ENCODE results near the gene FES. TPM values are rescaled to one million over a fixed set of nuclear protein-coding genes. Genes with fewer than 3 reads are reported as not detected.

The FES gene
- total and polyA plus RNA-seq, 2 of the 13 experiments (the other 11 are each of a cell fraction or from before 2014, with no cell fraction given): 4.0 to 9.5 TPM

DNA sequence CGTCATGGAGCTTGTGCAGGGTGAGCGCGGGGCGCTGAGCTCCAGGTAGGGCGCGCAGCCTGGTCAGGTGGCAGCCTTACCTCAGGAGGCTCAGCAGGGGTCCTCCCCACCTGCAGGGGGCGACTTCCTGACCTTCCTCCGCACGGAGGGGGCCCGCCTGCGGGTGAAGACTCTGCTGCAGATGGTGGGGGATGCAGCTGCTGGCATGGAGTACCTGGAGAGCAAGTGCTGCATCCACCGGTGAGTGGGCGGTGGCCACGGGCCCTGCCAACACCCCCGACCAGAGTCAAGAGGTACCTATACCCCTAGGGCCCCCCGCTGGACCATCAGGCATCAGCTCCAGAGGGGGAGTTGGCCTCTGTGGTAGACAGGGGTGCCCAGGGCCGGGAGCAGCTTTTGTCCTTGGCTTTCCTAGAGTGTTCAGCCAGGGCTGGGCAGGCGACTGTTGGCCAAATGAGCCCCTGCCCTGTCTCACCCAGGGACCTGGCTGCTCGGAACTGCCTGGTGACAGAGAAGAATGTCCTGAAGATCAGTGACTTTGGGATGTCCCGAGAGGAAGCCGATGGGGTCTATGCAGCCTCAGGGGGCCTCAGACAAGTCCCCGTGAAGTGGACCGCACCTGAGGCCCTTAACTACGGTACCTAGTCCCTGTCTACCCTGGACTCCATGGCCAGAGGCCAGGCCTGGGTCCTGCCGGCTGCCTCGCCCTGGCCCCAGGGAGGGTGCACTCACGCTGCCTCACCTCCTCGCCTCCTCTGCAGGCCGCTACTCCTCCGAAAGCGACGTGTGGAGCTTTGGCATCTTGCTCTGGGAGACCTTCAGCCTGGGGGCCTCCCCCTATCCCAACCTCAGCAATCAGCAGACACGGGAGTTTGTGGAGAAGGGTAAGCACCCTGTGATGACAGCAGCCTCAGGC is 9.1 kb downstream of the FES start (continued):
- TF ChIP-seq, protein P1, sequence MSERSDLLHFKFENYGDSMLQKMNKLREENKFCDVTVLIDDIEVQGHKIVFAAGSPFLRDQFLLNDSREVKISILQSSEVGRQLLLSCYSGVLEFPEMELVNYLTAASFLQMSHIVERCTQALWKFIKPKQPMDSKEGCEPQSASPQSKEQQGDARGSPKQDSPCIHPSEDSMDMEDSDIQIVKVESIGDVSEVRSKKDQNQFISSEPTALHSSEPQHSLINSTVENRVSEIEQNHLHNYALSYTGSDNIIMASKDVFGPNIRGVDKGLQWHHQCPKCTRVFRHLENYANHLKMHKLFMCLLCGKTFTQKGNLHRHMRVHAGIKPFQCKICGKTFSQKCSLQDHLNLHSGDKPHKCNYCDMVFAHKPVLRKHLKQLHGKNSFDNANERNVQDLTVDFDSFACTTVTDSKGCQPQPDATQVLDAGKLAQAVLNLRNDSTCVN (CRISPR knock-in tag; IDR thresholded peaks at IDR 0.05; ENCODE audit: borderline replicate concordance): no peak
- peak; percentile 77 for TF ChIP-seq YY1 (IDR thresholded peaks at IDR 0.05; ENCODE audit: insufficient read depth, insufficient replicate concordance, low read depth, low read length)
- no peak for TF ChIP-seq NFE2 (CRISPR knock-in tag; IDR thresholded peaks at IDR 0.05)

DNA sequence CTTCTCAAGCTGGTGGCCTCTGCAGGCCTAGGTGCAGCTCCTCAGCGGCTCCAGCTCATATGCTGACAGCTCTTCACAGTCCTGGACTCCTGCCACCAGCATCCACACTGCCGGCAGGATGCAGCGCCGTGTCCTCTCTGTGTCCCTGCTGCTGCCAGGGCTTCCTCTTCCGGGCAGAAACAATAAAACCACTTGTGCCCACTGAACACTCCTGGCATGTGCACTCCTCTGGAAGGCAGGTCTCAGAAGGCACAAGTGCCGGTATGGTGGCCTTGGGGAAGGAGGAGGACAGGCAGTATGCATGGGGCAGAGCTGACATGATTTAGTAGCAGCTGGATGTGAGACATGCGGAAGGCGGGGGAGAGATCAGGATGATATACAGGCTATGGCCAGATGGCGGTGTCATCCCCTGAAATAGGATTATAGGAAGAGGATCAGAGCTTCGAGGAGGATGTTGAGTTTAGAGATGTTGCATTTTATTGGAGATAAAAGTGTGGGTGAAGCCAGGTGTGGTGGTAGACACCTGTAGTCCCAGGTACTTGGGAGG is 11.3 kb downstream of the FES start:
- no peaks in the 10 kb centered on the region for H3K4me1 ChIP-seq (ENCODE audit: insufficient read depth, low read length)
- H3K9me3 ChIP-seq (ENCODE audit: low read length): no peaks in the 10 kb centered on the region
- no peak for DNase-seq (ENCODE audit: low spot score)
- H3K9ac ChIP-seq (ENCODE audit: insufficient read depth, low read depth, low read length): no peak overlapping the region
- H3K27ac ChIP-seq (ENCODE audit: extremely low read length, insufficient read depth, low read length): no peak overlapping the region
- intact Hi-C loops (cut with micrococcal nuclease; ENCODE audit: unreplicated experiment) (no loop called here), in situ Hi-C loops (cut with HindIII; ENCODE audit: extremely low pct_ligation_motif_present, low pct_unique_long_range_greater_than_20kb) (no loop called here)
- no peak overlapping the region for H3K4me3 ChIP-seq (replicated peaks in 1 of 3; ENCODE audit: insufficient read depth in 1 of 3, low read depth in 2 of 3, low read length in 3 of 3)
- no TSS peak for BruUV-seq (replicated peaks)
- H3K36me3 ChIP-seq (replicated peaks in 1 of 2; ENCODE audit: control insufficient read depth in 1 of 2, insufficient read depth in 2 of 2, low read length in 2 of 2): no peaks in the 10 kb centered on the region
- H3K27me3 ChIP-seq (ENCODE audit: control insufficient read depth in 1 of 2, insufficient read depth in 2 of 2, low read length in 2 of 2): no peaks in the 10 kb centered on the region; a peak in 2 of 5 replicates
- no peaks in the 10 kb centered on the region for H3K79me2 ChIP-seq (ENCODE audit: insufficient read depth, low read length)
- CTCF ChIA-PET (ENCODE audit: low intra/inter-chr PET ratio, low total read pairs): no interaction called here
- H2AFZ ChIP-seq (ENCODE audit: low read length): no peak overlapping the region
- no peak overlapping the region for H3K4me2 ChIP-seq (ENCODE audit: low read depth, low read length)
- no peaks in the 10 kb centered on the region for H4K20me1 ChIP-seq (ENCODE audit: insufficient read depth, low read length)
- FAIRE-seq: no peak
- no peak for ATAC-seq
- POLR2A ChIA-PET: no interaction called here
- 87% methylated on average over 6 of the region's 10 CpGs for WGBS (ENCODE audit: low lambda C conversion rate)
- TF ChIP-seq, protein P2, sequence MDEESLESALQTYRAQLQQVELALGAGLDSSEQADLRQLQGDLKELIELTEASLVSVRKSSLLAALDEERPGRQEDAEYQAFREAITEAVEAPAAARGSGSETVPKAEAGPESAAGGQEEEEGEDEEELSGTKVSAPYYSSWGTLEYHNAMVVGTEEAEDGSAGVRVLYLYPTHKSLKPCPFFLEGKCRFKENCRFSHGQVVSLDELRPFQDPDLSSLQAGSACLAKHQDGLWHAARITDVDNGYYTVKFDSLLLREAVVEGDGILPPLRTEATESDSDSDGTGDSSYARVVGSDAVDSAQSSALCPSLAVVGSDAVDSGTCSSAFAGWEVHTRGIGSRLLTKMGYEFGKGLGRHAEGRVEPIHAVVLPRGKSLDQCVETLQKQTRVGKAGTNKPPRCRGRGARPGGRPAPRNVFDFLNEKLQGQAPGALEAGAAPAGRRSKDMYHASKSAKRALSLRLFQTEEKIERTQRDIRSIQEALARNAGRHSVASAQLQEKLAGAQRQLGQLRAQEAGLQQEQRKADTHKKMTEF (CRISPR knock-in tag; IDR thresholded peaks at IDR 0.05): no peak
- TF ChIP-seq, protein P3, sequence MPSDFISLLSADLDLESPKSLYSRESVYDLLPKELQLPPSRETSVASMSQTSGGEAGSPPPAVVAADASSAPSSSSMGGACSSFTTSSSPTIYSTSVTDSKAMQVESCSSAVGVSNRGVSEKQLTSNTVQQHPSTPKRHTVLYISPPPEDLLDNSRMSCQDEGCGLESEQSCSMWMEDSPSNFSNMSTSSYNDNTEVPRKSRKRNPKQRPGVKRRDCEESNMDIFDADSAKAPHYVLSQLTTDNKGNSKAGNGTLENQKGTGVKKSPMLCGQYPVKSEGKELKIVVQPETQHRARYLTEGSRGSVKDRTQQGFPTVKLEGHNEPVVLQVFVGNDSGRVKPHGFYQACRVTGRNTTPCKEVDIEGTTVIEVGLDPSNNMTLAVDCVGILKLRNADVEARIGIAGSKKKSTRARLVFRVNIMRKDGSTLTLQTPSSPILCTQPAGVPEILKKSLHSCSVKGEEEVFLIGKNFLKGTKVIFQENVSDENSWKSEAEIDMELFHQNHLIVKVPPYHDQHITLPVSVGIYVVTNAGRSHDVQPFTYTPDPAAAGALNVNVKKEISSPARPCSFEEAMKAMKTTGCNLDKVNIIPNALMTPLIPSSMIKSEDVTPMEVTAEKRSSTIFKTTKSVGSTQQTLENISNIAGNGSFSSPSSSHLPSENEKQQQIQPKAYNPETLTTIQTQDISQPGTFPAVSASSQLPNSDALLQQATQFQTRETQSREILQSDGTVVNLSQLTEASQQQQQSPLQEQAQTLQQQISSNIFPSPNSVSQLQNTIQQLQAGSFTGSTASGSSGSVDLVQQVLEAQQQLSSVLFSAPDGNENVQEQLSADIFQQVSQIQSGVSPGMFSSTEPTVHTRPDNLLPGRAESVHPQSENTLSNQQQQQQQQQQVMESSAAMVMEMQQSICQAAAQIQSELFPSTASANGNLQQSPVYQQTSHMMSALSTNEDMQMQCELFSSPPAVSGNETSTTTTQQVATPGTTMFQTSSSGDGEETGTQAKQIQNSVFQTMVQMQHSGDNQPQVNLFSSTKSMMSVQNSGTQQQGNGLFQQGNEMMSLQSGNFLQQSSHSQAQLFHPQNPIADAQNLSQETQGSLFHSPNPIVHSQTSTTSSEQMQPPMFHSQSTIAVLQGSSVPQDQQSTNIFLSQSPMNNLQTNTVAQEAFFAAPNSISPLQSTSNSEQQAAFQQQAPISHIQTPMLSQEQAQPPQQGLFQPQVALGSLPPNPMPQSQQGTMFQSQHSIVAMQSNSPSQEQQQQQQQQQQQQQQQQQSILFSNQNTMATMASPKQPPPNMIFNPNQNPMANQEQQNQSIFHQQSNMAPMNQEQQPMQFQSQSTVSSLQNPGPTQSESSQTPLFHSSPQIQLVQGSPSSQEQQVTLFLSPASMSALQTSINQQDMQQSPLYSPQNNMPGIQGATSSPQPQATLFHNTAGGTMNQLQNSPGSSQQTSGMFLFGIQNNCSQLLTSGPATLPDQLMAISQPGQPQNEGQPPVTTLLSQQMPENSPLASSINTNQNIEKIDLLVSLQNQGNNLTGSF (CRISPR knock-in tag; IDR thresholded peaks at IDR 0.05): no peak
- TF ChIP-seq, protein P4, sequence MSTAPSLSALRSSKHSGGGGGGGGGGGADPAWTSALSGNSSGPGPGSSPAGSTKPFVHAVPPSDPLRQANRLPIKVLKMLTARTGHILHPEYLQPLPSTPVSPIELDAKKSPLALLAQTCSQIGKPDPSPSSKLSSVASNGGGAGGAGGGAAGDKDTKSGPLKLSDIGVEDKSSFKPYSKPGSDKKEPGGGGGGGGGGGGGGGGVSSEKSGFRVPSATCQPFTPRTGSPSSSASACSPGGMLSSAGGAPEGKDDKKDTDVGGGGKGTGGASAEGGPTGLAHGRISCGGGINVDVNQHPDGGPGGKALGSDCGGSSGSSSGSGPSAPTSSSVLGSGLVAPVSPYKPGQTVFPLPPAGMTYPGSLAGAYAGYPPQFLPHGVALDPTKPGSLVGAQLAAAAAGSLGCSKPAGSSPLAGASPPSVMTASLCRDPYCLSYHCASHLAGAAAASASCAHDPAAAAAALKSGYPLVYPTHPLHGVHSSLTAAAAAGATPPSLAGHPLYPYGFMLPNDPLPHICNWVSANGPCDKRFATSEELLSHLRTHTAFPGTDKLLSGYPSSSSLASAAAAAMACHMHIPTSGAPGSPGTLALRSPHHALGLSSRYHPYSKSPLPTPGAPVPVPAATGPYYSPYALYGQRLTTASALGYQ (CRISPR knock-in tag; IDR thresholded peaks at IDR 0.05): no peak
- TF ChIP-seq, protein P5, sequence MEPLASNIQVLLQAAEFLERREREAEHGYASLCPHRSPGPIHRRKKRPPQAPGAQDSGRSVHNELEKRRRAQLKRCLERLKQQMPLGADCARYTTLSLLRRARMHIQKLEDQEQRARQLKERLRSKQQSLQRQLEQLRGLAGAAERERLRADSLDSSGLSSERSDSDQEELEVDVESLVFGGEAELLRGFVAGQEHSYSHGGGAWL (CRISPR knock-in tag; IDR thresholded peaks at IDR 0.05): no peak
- TF ChIP-seq ZNF558 (CRISPR knock-in tag; IDR thresholded peaks at IDR 0.05; ENCODE audit: borderline replicate concordance): no peak

Data from HepG2 (cell line).